ENCODE data around the gene MCTP1.
"Not testable (repeated sequence)": the region's sequence is repeated elsewhere in the genome, so short reads cannot be mapped to it uniquely, and the experiment has no call there.

Gene MCTP1

DNA sequence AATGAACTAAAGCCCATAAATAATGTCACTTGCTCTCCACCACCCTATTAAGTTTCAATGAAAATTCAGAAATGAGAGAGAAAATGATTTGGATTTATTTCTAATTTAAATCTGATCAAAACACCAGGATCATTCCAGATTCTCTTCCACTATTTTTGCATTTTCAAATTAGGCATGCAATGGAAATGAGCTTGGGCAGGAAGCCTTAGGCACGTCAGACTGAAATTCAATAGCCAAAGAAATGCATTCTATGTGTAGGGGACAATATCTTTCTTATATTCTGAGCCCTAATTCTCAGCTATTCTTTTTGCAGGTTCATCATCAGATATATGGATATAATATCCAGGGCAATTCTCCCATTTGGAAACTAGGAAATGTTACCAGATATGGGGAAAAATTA lies 132.8 kb downstream of the MCTP1 start:
- Histone ChIP-seq H3K9me2 (replicated peaks; ENCODE audit: control insufficient read depth, low read length) (no peaks in the 10 kb centered on the region), H3K9me3 (ENCODE audit: control insufficient read depth, insufficient read depth, low read length) (no peaks in the 10 kb centered on the region), H3K27me3 (ENCODE audit: control insufficient read depth, low read length) (no peaks in the 10 kb centered on the region), H4K20me1 (ENCODE audit: control insufficient read depth, insufficient read depth, low read depth, low read length) (no peaks in the 10 kb centered on the region), H3K4me2 (ENCODE audit: low read length) (no peak overlapping the region), H3K79me2 (ENCODE audit: control insufficient read depth, low read length) (no peaks in the 10 kb centered on the region), H3K4me3 (ENCODE audit: low read length) (no peak overlapping the region), H3K27ac (ENCODE audit: low read depth, low read length) (no peak overlapping the region), H3K4me1 (ENCODE audit: control insufficient read depth, low read length) (no peaks in the 10 kb centered on the region), H3F3A (ENCODE audit: control insufficient read depth, insufficient read depth) (no peaks in the 10 kb centered on the region), H3K36me3 (ENCODE audit: control insufficient read depth, low read length) (no peaks in the 10 kb centered on the region)
- TF ChIP-seq, protein P1, sequence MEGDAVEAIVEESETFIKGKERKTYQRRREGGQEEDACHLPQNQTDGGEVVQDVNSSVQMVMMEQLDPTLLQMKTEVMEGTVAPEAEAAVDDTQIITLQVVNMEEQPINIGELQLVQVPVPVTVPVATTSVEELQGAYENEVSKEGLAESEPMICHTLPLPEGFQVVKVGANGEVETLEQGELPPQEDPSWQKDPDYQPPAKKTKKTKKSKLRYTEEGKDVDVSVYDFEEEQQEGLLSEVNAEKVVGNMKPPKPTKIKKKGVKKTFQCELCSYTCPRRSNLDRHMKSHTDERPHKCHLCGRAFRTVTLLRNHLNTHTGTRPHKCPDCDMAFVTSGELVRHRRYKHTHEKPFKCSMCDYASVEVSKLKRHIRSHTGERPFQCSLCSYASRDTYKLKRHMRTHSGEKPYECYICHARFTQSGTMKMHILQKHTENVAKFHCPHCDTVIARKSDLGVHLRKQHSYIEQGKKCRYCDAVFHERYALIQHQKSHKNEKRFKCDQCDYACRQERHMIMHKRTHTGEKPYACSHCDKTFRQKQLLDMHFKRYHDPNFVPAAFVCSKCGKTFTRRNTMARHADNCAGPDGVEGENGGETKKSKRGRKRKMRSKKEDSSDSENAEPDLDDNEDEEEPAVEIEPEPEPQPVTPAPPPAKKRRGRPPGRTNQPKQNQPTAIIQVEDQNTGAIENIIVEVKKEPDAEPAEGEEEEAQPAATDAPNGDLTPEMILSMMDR (IDR thresholded peaks at IDR 0.05; ENCODE audit: low read depth, low read length, poor library complexity, severe bottlenecking), result no peak
- TF ChIP-seq EZH2phosphoT487 (IDR thresholded peaks at IDR 0.05; ENCODE audit: borderline replicate concordance, low read length), result no peak

DNA sequence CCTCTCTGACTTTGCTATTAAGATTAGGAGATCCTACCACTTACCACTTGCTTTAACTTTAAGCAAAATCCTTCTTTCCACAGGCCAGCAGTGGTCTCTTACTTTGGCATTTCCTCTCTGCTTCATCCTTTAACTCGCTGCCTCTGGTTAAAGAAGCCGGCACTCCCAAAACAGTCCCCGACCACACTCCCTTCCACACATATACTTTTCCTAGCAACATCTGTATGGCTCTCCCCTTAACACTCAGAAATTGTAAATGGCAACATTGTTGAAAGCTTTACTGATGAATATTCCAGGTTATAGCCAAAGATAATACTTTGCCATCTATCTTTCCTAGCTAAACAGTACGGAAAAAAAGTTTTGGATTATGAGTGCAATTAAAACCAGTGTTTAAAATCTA lies 133.2 kb downstream of the MCTP1 start:
- no peak for TF ChIP-seq EZH2phosphoT487 (IDR thresholded peaks at IDR 0.05; ENCODE audit: borderline replicate concordance, low read length)
- TF ChIP-seq, protein P1 (IDR thresholded peaks at IDR 0.05; ENCODE audit: low read depth, low read length, poor library complexity, severe bottlenecking), result no peak
- Histone ChIP-seq H3K9me3 (ENCODE audit: control insufficient read depth, insufficient read depth, low read length) (no peaks in the 10 kb centered on the region), H3K27ac (ENCODE audit: low read depth, low read length) (no peak overlapping the region), H3K4me2 (ENCODE audit: low read length) (no peak overlapping the region), H3F3A (ENCODE audit: control insufficient read depth, insufficient read depth) (no peaks in the 10 kb centered on the region), H3K9me2 (replicated peaks; ENCODE audit: control insufficient read depth, low read length) (no peaks in the 10 kb centered on the region), H3K27me3 (ENCODE audit: control insufficient read depth, low read length) (no peaks in the 10 kb centered on the region), H3K79me2 (ENCODE audit: control insufficient read depth, low read length) (no peaks in the 10 kb centered on the region), H3K4me1 (ENCODE audit: control insufficient read depth, low read length) (no peaks in the 10 kb centered on the region), H3K36me3 (ENCODE audit: control insufficient read depth, low read length) (no peaks in the 10 kb centered on the region), H3K4me3 (ENCODE audit: low read length) (no peak overlapping the region), H4K20me1 (ENCODE audit: control insufficient read depth, insufficient read depth, low read depth, low read length) (no peaks in the 10 kb centered on the region)

DNA sequence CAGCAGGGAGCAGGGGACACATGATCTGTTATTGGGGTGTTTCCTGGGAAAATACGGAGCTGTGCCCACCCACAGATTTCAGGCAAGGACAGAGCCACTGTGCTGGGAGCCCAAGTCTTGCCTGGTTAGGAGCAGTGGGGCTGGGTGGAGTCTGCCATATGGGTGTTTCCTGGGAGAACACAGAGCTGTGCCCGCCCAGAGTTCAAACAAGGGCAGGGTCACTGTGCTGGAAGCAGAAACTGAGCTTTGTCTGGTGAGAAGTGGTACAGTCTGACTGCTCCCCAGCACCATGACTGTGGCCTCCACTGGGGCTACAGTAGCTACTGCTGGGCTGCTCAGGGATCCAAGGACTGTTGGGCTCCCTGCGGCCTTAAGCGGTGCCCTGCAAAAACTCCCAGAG lies 135.5 kb downstream of the MCTP1 start:
- no peaks in the 10 kb centered on the region for H3K27me3 ChIP-seq (ENCODE audit: control insufficient read depth, low read length)
- no peak overlapping the region for H3K4me3 ChIP-seq (ENCODE audit: low read length)
- no peaks in the 10 kb centered on the region for H3K4me1 ChIP-seq (ENCODE audit: control insufficient read depth, low read length)
- H4K20me1 ChIP-seq (ENCODE audit: control insufficient read depth, insufficient read depth, low read depth, low read length), result no peaks in the 10 kb centered on the region
- H3K4me2 ChIP-seq (ENCODE audit: low read length), result no peak overlapping the region
- H3F3A ChIP-seq (ENCODE audit: control insufficient read depth, insufficient read depth), result no peaks in the 10 kb centered on the region
- H3K9me2 ChIP-seq (replicated peaks; ENCODE audit: control insufficient read depth, low read length), result no peaks in the 10 kb centered on the region
- H3K27ac ChIP-seq (ENCODE audit: low read depth, low read length), result no peak overlapping the region
- no peaks in the 10 kb centered on the region for H3K36me3 ChIP-seq (ENCODE audit: control insufficient read depth, low read length)
- TF ChIP-seq, protein P1 (IDR thresholded peaks at IDR 0.05; ENCODE audit: low read depth, low read length, poor library complexity, severe bottlenecking), result no peak
- no peak for TF ChIP-seq EZH2phosphoT487 (IDR thresholded peaks at IDR 0.05; ENCODE audit: borderline replicate concordance, low read length)
- no peaks in the 10 kb centered on the region for H3K9me3 ChIP-seq (ENCODE audit: control insufficient read depth, insufficient read depth, low read length)
- H3K79me2 ChIP-seq (ENCODE audit: control insufficient read depth, low read length), result no peaks in the 10 kb centered on the region

DNA sequence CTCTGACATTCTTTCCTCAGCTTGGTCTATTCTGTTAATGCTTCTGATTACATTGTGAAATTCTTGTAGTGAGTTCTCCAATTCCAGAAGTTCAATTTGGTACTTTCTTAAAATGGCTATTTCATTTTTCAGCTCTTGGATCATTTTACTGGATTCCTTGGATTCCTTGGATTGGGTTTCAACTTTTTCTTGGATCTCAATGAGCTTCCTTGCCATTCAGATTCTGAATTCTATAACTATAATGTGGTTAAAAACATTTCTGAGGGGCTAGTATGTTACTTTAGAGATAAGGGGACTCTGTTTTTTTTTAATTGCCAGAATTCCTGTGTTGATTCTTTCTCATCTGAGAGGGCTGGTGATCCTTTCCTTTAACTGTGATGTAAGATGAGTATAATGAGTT lies 136.4 kb downstream of the MCTP1 start:
- Histone ChIP-seq H3K4me3 (ENCODE audit: low read length) (no peak overlapping the region), H3K79me2 (ENCODE audit: control insufficient read depth, low read length) (no peaks in the 10 kb centered on the region), H3K9me2 (replicated peaks; ENCODE audit: control insufficient read depth, low read length) (no peaks in the 10 kb centered on the region), H3K4me1 (ENCODE audit: control insufficient read depth, low read length) (no peaks in the 10 kb centered on the region), H3K27me3 (ENCODE audit: control insufficient read depth, low read length) (no peaks in the 10 kb centered on the region), H3K4me2 (ENCODE audit: low read length) (no peak overlapping the region), H3K27ac (ENCODE audit: low read depth, low read length) (no peak overlapping the region), H3K36me3 (ENCODE audit: control insufficient read depth, low read length) (no peaks in the 10 kb centered on the region), H4K20me1 (ENCODE audit: control insufficient read depth, insufficient read depth, low read depth, low read length) (no peaks in the 10 kb centered on the region), H3F3A (ENCODE audit: control insufficient read depth, insufficient read depth) (no peaks in the 10 kb centered on the region), H3K9me3 (ENCODE audit: control insufficient read depth, insufficient read depth, low read length) (no peaks in the 10 kb centered on the region)
- TF ChIP-seq, protein P1 (IDR thresholded peaks at IDR 0.05; ENCODE audit: low read depth, low read length, poor library complexity, severe bottlenecking), result no peak
- TF ChIP-seq EZH2phosphoT487 (IDR thresholded peaks at IDR 0.05; ENCODE audit: borderline replicate concordance, low read length), result no peak

DNA sequence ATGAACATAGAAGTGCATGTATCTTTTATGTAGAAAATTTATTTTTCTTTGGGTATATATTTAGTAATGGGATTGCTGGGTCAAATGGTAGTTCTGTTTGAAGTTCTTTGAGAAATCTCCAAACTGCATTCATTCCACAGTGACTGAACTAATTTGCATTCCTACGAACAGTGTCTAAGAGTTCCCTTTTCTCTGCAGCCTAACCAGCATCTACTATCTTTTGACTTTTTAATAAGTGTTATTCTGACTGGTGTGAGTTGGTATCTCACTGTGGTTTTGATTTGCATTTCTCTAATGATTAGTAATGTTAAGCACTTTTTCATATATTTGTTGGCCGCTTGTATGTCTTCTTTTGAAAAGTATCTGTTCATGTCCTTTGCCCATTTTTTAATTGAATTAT lies 141.0 kb downstream of the MCTP1 start:
- not testable (repeated sequence) for H3K4me1 ChIP-seq (ENCODE audit: control insufficient read depth, low read length); H3K27ac ChIP-seq (ENCODE audit: low read depth, low read length); H3K27me3 ChIP-seq (ENCODE audit: control insufficient read depth, low read length); H3K4me3 ChIP-seq (ENCODE audit: low read length); H3F3A ChIP-seq (ENCODE audit: control insufficient read depth, insufficient read depth); H3K79me2 ChIP-seq (ENCODE audit: control insufficient read depth, low read length); H3K4me2 ChIP-seq (ENCODE audit: low read length); H3K9me3 ChIP-seq (ENCODE audit: control insufficient read depth, insufficient read depth, low read length); H3K9me2 ChIP-seq (replicated peaks; ENCODE audit: control insufficient read depth, low read length); H3K36me3 ChIP-seq (ENCODE audit: control insufficient read depth, low read length); H4K20me1 ChIP-seq (ENCODE audit: control insufficient read depth, insufficient read depth, low read depth, low read length)
